A673 (cell line): ENCODE measurements around the gene KRT82. TPM values are rescaled to one million over a fixed set of nuclear protein-coding genes. Genes with fewer than 3 reads are reported as not detected.

ENCODE experiments used
- BruUV-seq: library from RNA; stranded (reverse); fragments of 400-500 nt; replicated peaks from 2 replicates; lab custom pipeline; 2021; lab: Mats Ljungman, UMichigan
- CTCF ChIA-PET: fragments of 300-600 bp; sonication (Branson Sonifier 250); formaldehyde crosslinking; loops from one replicate; lab custom pipeline; 2022; ENCODE audit warnings: antibody characterized with exemption; lab: Charles Lee
- POLR2A ChIA-PET: fragments of 300-600 bp; sonication (Branson Sonifier 250); formaldehyde crosslinking; loops from one replicate; lab custom pipeline; 2022; ENCODE audit warnings: antibody characterized with exemption; ENCODE audit not compliant: low non-redundant PET; lab: Charles Lee
- DNase-seq: peaks from one replicate; pipeline ENCODE4 v3.0.0-alpha.2; 2015; ENCODE audit warnings: low spot score
- H3K27ac ChIP-seq: fragments of 200-600 bp; sonication (generic); 2 replicates; pipeline ENCODE4 v1.5.1; 2016; ENCODE audit warnings: mixed run types, low read depth, mild to moderate bottlenecking, mixed read lengths, antibody characterized with exemption, low read length; ENCODE audit not compliant: poor library complexity, severe bottlenecking
- H3K27me3 ChIP-seq: fragments of 200-600 bp; sonication (generic); replicated peaks from 2 replicates; pipeline ENCODE4 v1.6.1; 2017; ENCODE audit warnings: mixed run types, low read depth, mild to moderate bottlenecking, mixed read lengths, antibody characterized with exemption, low read length; ENCODE audit not compliant: insufficient read depth, poor library complexity
- H3K36me3 ChIP-seq: fragments of 200-600 bp; sonication (generic); 2 replicates; pipeline ENCODE4 v1.6.1; 2016; ENCODE audit warnings: mixed run types, mild to moderate bottlenecking, mixed read lengths, antibody characterized with exemption, low read length; ENCODE audit not compliant: insufficient read depth, poor library complexity, severe bottlenecking
- H3K4me1 ChIP-seq: fragments of 200-600 bp; sonication (generic); 2 replicates; pipeline ENCODE4 v1.6.1; 2017; ENCODE audit warnings: mixed run types, mild to moderate bottlenecking, mixed read lengths, antibody characterized with exemption, low read length; ENCODE audit not compliant: insufficient read depth, poor library complexity, severe bottlenecking
- H3K4me3 ChIP-seq: fragments of 200-600 bp; sonication (generic); 2 replicates; pipeline ENCODE4 v1.5.1; 2016; ENCODE audit warnings: low read depth, mixed run types, mild to moderate bottlenecking, mixed read lengths, low read length; ENCODE audit not compliant: poor library complexity, severe bottlenecking
- H3K9me3 ChIP-seq: fragments of 200-600 bp; sonication (generic); 2 replicates; pipeline ENCODE4 v1.6.1; 2016; ENCODE audit warnings: mixed run types, low read depth, mild to moderate bottlenecking, mixed read lengths, antibody characterized with exemption, low read length; ENCODE audit not compliant: poor library complexity, severe bottlenecking
- CTCF ChIP-seq: fragments of 300-800, 200-600 bp; sonication (generic); conservative IDR thresholded peaks from 2 replicates; pipeline ENCODE4 v1.5.1; 2017; ENCODE audit warnings: low read depth, mild to moderate bottlenecking, antibody characterized with exemption, low read length, moderate library complexity, mixed read lengths
- EZH2 ChIP-seq: fragments of 200-600 bp; sonication (generic); IDR thresholded peaks from 2 replicates; pipeline ENCODE4 v1.6.1; 2017; ENCODE audit warnings: borderline replicate concordance, low read depth, mild to moderate bottlenecking, mixed read lengths, antibody characterized with exemption, low read length; ENCODE audit not compliant: poor library complexity, severe bottlenecking
- intact Hi-C: fragments of 100-400 bp; cut with micrococcal nuclease; formaldehyde crosslinking; loops from one replicate; pipeline ENCODE4 v1.10.0; 2022; ENCODE audit not compliant: unreplicated experiment
- total RNA-seq: library from RNA; stranded (reverse); gene quantifications from 2 replicates; pipeline ENCODE4 v1.2.3, GENCODE V29; 2021

The KRT82 gene
- total RNA-seq, 1 experiment from 2014 or later: not detected

GRCh38 chr12:52383331-52383730 lies 22.8 kb downstream of the KRT82 start:
- Histone ChIP-seq H3K27ac (no peak overlapping the region), H3K4me3 (no peak overlapping the region), H3K9me3 (no peaks in the 10 kb centered on the region), H3K4me1 (no peaks in the 10 kb centered on the region), H3K27me3 (peaks cover 7% of the 10 kb centered on the region), H3K36me3 (no peaks in the 10 kb centered on the region)
- POLR2A ChIA-PET: interaction anchor here (0.5 to 0.6 kb wide), 2 partner anchors 543 to 1168 kb away, joined by 3 to 10 read pairs; no protein-coding TSS in a partner anchor
- intact Hi-C loops: no loop called here
- no peak for DNase-seq
- BruUV-seq: no TSS peak
- CTCF ChIA-PET: no interaction called here
- TF ChIP-seq CTCF (no peak), EZH2 (no peak)

DNA sequence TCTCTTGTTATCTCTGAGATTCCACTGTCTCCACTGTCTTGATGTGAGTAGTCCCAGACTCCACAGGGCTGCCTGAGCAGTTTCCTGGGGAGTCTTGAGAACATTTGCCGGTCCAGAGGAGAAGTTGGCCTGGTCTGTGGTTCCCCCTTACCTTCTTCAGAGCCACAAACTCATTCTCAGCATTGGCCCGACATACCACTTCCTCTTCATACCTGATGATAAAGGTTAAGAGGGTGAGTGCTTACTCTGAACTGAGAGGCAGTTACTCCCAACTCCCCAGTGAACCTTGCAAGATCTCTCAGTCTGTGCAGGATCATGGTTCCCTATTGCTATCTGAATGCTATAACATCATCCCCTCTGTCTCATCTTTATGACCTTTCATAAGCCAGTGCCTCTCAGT lies 23.3 kb downstream of the KRT82 start:
- H3K4me1 ChIP-seq: no peaks in the 10 kb centered on the region
- POLR2A ChIA-PET: no interaction called here
- no peak overlapping the region for H3K4me3 ChIP-seq
- intact Hi-C loops: no loop called here
- no peaks in the 10 kb centered on the region for H3K36me3 ChIP-seq
- no TSS peak for BruUV-seq
- CTCF ChIA-PET: no interaction called here
- peaks cover 3% of the 10 kb centered on the region for H3K27me3 ChIP-seq
- H3K27ac ChIP-seq: no peak overlapping the region
- TF ChIP-seq CTCF: no peak
- TF ChIP-seq EZH2: no peak
- no peak for DNase-seq
- H3K9me3 ChIP-seq: no peaks in the 10 kb centered on the region

GRCh38 chr12:52381206-52381605 lies 24.9 kb downstream of the KRT82 start:
- TF ChIP-seq CTCF: no peak
- TF ChIP-seq EZH2: no peak
- CTCF ChIA-PET: no interaction called here
- Histone ChIP-seq H3K4me3 (no peak overlapping the region), H3K9me3 (no peaks in the 10 kb centered on the region), H3K27me3 (no peaks in the 10 kb centered on the region), H3K36me3 (no peaks in the 10 kb centered on the region), H3K4me1 (no peaks in the 10 kb centered on the region), H3K27ac (no peak overlapping the region)
- no peak for DNase-seq
- POLR2A ChIA-PET: no interaction called here
- no TSS peak for BruUV-seq
- intact Hi-C loops: no loop called here
